ENCODE data around the gene DDX51.

Gene DDX51

GRCh38 chr12:132166093-132166492 is 22.0 kb upstream of the DDX51 start:
- no peak for DNase-seq

- no peak for DNase-seq
These were observed 21.5 kb upstream of the DDX51 start for GRCh38 chr12:132165584-132165983.

- DNase-seq, result no peak
These were observed 20.3 kb upstream of the DDX51 start for GRCh38 chr12:132164426-132164825.

GRCh38 chr12:132163911-132164288 is 19.8 kb upstream of the DDX51 start:
- no peak for DNase-seq

- no peak for DNase-seq
These were observed 19.2 kb upstream of the DDX51 start for GRCh38 chr12:132163041-132163910.

- DNase-seq, result no peak
These were observed 18.5 kb upstream of the DDX51 start for GRCh38 chr12:132162508-132163031.

GRCh38 chr12:132161796-132162507 is 17.8 kb upstream of the DDX51 start:
- no peak for DNase-seq

GRCh38 chr12:132161036-132161781 is 17.1 kb upstream of the DDX51 start:
- no peak for DNase-seq

- no peak for DNase-seq
These were observed 16.5 kb upstream of the DDX51 start for GRCh38 chr12:132160601-132161035.

- DNase-seq, result no peak
These were observed 15.9 kb upstream of the DDX51 start for GRCh38 chr12:132160016-132160415.

- DNase-seq, result no peak
These were observed 15.5 kb upstream of the DDX51 start for GRCh38 chr12:132159555-132160003.

GRCh38 chr12:132158677-132159554 is 14.8 kb upstream of the DDX51 start:
- no peak for DNase-seq

GRCh38 chr12:132157733-132158409 is 13.8 kb upstream of the DDX51 start:
- no peak for DNase-seq

- no peak for DNase-seq
These were observed 12.6 kb upstream of the DDX51 start for GRCh38 chr12:132156573-132157325.

- DNase-seq, result no peak
These were observed 11.9 kb upstream of the DDX51 start for GRCh38 chr12:132155771-132156572.

- no peak for DNase-seq
These were observed 11.0 kb upstream of the DDX51 start for GRCh38 chr12:132154941-132155770.

- no peak for DNase-seq
These were observed 10.2 kb upstream of the DDX51 start for GRCh38 chr12:132154341-132154761.

GRCh38 chr12:132153501-132154340 is 9.6 kb upstream of the DDX51 start:
- DNase-seq, result peak; percentile 69
